Gastrocnemius medialis (tissue), 4 donors: ENCODE data around the gene SPTBN1. TPM values are rescaled to one million over a fixed set of nuclear protein-coding genes. Genes with fewer than 3 reads are reported as not detected.

Experiments
- ATAC-seq, 2 donors: fragments of 150-250 bp; one replicate each; pipeline ENCODE4 v1.9.1; 2016
- DNase-seq, 2 donors: peaks; one replicate each; pipeline ENCODE4 v3.0.0-alpha.2; 2019
- H3K27ac ChIP-seq, 4 donors: fragments of 200-600 bp; sonication (generic); 1 replicate in 1 of 4; 2 replicates in 3 of 4; pipeline ENCODE4 v1.5.1; 2016 to 2018; ENCODE audit warnings: mild to moderate bottlenecking in 2 of 4, moderate library complexity in 1 of 4
- H3K27me3 ChIP-seq, 3 donors: fragments of 200-600 bp; sonication (generic) in 2 of 3; 1 replicate in 1 of 3; 2 replicates in 2 of 3; pipeline versions ENCODE4 v1.5.1 to v1.6.0; 2016 to 2019; ENCODE audit warnings: mild to moderate bottlenecking in 1 of 3, moderate library complexity in 1 of 3
- H3K36me3 ChIP-seq, 2 donors: fragments of 200-600 bp; sonication (generic) in 1 of 2; one replicate each; pipeline ENCODE4 v1.5.1; 2017 to 2018
- H3K4me1 ChIP-seq, 2 donors: fragments of 200-600 bp; sonication (generic) in 1 of 2; one replicate each; pipeline ENCODE4 v1.5.1; 2016 to 2017; ENCODE audit warnings: mild to moderate bottlenecking in 2 of 2
- H3K4me3 ChIP-seq, 4 donors: fragments of 200-600 bp; sonication (generic) in 3 of 4; 1 replicate in 1 of 4; 2 replicates in 3 of 4; pipeline ENCODE4 v1.5.1; 2016 to 2019; ENCODE audit warnings: mild to moderate bottlenecking in 2 of 4
- H3K9me3 ChIP-seq, 3 donors: fragments of 200-600 bp; sonication (generic) in 2 of 3; 1 replicate in 1 of 3; 2 replicates in 2 of 3; pipeline ENCODE4 v1.5.1; 2016 to 2019
- POLR2A ChIP-seq, 2 donors: fragments of 450-650 bp; IDR thresholded peaks; one replicate each; pipeline ENCODE4 v1.6.1; 2017; ENCODE audit warnings: antibody characterized with exemption in 2 of 2, mild to moderate bottlenecking in 2 of 2, moderate library complexity in 2 of 2
- in situ Hi-C, 4 donors: fragments of 200-750 bp; cut with MboI; loops; one replicate each; pipeline versions ENCODE4 v1.15.0 to v1.8.0; 2017; ENCODE audit warnings: low sequenced_read_pairs in 4 of 4
- intact Hi-C: fragments of 100-400 bp; cut with DNase I; formaldehyde crosslinking; loops from one replicate; pipeline ENCODE4 v1.15.1; 2023; ENCODE audit warnings: low total_unique reads
- total RNA-seq, 4 donors: library from RNA; depleted of rRNA; stranded (reverse); fragments of >200 nt; gene quantifications; one replicate each; pipeline versions ENCODE4 v1.1.0 to v1.2.3, GENCODE V29; 2016
- TF ChIP-seq, protein P1 (sequence below), 5 experiments: fragments of 450-650 bp in 3 of 5; fragments of 200-600 bp in 2 of 5; sonication (generic) in 2 of 5; IDR thresholded peaks in 4 of 5; conservative IDR thresholded peaks in 1 of 5; 1 replicate in 4 of 5; 2 replicates in 1 of 5; pipeline ENCODE4 v1.5.1; 2016 to 2019; ENCODE audit warnings: antibody characterized with exemption in 5 of 5, mild to moderate bottlenecking in 3 of 5, moderate library complexity in 3 of 5

SPTBN1 gene
- total RNA-seq, 4 donors from 2014 or later = 107 to 191 (median 119) TPM

DNA sequence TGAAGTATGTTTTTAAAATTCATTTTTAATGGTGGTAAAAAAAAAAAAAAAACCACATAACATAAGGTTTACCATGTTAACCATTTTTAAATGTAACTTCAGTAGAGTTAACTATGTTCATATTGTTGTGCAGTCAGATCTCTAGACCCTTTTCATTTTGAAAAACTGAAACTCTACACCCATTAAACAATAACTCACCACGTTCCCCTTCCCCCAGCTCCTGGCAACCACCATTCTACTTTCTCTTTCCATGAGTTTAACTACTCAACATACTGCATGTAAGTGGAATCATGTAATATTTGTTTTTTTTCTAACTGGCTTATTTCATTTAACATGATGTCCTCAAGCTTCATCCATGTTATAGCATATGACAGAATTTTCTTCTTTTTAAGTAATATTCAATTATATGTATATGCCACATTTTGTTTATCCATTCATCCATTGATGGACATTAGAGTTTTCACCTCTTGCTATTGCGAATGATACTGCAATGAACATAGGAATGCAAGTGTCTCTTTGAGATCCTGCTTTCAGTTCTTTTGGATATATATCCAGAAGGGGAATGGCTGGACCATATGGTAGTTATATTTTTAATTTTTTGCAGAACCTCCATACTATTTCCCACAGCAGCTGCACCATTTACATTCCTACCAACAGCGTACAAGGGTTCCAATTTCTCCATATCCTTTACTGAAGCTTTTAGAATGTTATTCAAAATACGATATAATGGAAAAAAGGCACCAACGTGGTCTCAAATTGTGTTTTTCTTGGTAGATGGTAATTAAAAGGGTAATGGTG, 91.0 kb downstream of the SPTBN1 start:
- Histone ChIP-seq H3K4me3 (no peak overlapping the region), H3K4me1 (peaks cover 17 to 59% of the 10 kb centered on the region in 2 donors), H3K27me3 (no peaks in the 10 kb centered on the region), H3K36me3 (no peaks in the 10 kb centered on the region), H3K9me3 (no peaks in the 10 kb centered on the region), H3K27ac (no peak overlapping the region)
- ATAC-seq (no peak), DNase-seq (no peak)
- in situ Hi-C loops (no loop called here), intact Hi-C loops (no loop called here)
- no peak for TF ChIP-seq POLR2A (IDR thresholded peaks at IDR 0.05)
- TF ChIP-seq, protein P1, sequence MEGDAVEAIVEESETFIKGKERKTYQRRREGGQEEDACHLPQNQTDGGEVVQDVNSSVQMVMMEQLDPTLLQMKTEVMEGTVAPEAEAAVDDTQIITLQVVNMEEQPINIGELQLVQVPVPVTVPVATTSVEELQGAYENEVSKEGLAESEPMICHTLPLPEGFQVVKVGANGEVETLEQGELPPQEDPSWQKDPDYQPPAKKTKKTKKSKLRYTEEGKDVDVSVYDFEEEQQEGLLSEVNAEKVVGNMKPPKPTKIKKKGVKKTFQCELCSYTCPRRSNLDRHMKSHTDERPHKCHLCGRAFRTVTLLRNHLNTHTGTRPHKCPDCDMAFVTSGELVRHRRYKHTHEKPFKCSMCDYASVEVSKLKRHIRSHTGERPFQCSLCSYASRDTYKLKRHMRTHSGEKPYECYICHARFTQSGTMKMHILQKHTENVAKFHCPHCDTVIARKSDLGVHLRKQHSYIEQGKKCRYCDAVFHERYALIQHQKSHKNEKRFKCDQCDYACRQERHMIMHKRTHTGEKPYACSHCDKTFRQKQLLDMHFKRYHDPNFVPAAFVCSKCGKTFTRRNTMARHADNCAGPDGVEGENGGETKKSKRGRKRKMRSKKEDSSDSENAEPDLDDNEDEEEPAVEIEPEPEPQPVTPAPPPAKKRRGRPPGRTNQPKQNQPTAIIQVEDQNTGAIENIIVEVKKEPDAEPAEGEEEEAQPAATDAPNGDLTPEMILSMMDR (IDR thresholded peaks at IDR 0.05 in 4 of 5, conservative IDR thresholded peaks at IDR 0.05 in 1 of 5) = no peak

DNA sequence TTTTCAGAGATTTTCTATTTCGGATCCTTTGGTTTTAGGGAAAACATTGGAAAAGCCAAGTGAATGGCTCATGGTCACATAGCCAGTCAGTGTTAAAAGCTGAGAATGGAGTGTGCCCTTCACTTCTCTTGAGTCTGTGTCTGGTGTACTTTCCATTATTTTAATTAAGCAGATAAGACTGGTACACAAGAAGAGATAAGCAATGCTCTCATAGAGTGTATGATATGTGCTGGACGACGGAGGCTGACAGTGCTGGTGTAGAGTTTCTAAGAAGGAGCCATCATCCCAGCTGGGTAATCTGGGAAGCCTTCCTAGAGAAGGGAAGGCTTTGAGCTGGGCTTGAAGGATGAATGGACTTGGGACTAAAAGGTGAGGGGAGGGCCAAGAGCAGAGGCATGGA, 93.3 kb downstream of the SPTBN1 start:
- DNase-seq = no peak
- H3K4me3 ChIP-seq = no peak overlapping the region
- intact Hi-C loops (no loop called here), in situ Hi-C loops (no loop called here)
- H3K27me3 ChIP-seq = no peaks in the 10 kb centered on the region
- no peaks in the 10 kb centered on the region for H3K36me3 ChIP-seq
- peaks cover 14 to 52% of the 10 kb centered on the region in 2 donors for H3K4me1 ChIP-seq
- no peak for ATAC-seq
- H3K9me3 ChIP-seq = no peaks in the 10 kb centered on the region
- TF ChIP-seq POLR2A (IDR thresholded peaks at IDR 0.05) = no peak
- TF ChIP-seq, protein P1 (IDR thresholded peaks at IDR 0.05 in 4 of 5, conservative IDR thresholded peaks at IDR 0.05 in 1 of 5) = no peak
- no peak overlapping the region for H3K27ac ChIP-seq

DNA sequence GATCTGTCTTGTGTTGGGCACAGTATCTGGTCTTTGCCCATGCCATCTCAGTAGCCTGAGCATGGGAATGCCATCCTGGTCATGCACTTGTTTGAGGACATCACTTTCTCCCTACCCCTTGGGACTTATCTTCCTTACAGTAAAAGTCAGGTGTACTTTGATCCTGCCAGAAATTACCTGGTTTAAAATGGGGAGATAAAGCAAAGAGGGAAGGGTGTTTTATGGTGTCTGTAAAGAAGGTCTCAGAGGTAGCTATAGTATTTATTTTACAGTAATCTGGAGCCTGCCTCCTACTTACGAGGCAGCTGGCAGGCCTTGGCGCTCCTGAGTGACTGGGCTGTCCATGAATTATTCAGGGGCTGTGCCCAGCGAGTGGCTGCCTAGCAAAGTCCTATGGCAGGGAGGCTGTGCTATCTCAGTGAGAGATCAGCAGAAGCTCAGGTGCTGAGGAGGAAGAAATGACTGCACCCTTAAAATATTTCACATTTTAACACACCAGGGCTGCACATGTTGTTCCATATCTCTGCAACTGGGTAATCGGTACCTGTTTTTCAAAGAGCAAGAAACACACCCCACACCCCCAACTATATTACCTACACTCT, 93.9 kb downstream of the SPTBN1 start:
- TF ChIP-seq POLR2A (IDR thresholded peaks at IDR 0.05) = no peak
- TF ChIP-seq, protein P1 (IDR thresholded peaks at IDR 0.05 in 4 of 5, conservative IDR thresholded peaks at IDR 0.05 in 1 of 5) = no peak
- Histone ChIP-seq H3K4me3 (no peak overlapping the region), H3K36me3 (no peaks in the 10 kb centered on the region), H3K27ac (no peak overlapping the region), H3K27me3 (no peaks in the 10 kb centered on the region), H3K4me1 (peaks cover 14 to 53% of the 10 kb centered on the region in 2 donors), H3K9me3 (no peaks in the 10 kb centered on the region)
- ATAC-seq = no peak
- in situ Hi-C loops (no loop called here), intact Hi-C loops (no loop called here)
- no peak for DNase-seq

DNA sequence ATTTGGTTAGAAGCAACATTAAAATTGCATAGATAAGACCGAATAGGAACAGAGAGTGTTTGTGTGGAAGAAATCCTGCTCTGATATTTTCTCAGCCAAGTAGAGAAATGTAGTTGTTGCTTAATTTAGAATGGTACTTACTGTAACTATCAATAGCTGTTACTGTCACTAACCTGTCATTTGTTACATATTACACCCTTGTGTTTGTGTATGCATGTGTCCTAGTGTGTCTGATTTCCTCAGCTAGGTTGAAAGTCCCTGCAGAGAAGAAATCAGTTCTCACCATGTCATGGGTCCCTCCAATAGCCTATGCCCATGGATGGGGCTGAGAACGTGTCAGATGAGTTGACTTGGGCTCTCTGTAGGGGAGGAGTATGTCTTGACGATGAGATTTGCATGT, 94.4 kb downstream of the SPTBN1 start:
- H3K4me1 ChIP-seq = peaks cover 18 to 56% of the 10 kb centered on the region in 2 donors
- ATAC-seq (no peak), DNase-seq (no peak)
- no peaks in the 10 kb centered on the region for H3K36me3 ChIP-seq
- no peaks in the 10 kb centered on the region for H3K9me3 ChIP-seq
- in situ Hi-C loops = no loop called here
- intact Hi-C loops = no loop called here
- TF ChIP-seq, protein P1 (IDR thresholded peaks at IDR 0.05 in 4 of 5, conservative IDR thresholded peaks at IDR 0.05 in 1 of 5) = no peak
- no peak for TF ChIP-seq POLR2A (IDR thresholded peaks at IDR 0.05)
- no peak overlapping the region for H3K4me3 ChIP-seq
- no peak overlapping the region for H3K27ac ChIP-seq
- H3K27me3 ChIP-seq = no peaks in the 10 kb centered on the region
